Measurements from ENCODE around the gene KCNK16.

- TF ChIP-seq EZH2 (IDR thresholded peaks at IDR 0.05; ENCODE audit: borderline replicate concordance, control insufficient read depth, low read depth, low read length) (no peak), BACH1 (IDR thresholded peaks at IDR 0.05; ENCODE audit: borderline replicate concordance) (no peak), CTCF (IDR thresholded peaks at IDR 0.05 in 2 of 3, conservative IDR thresholded peaks at IDR 0.05 in 1 of 3; ENCODE audit: control insufficient read depth in 2 of 3, extremely low read depth in 1 of 3, insufficient read depth in 1 of 3, low read depth in 3 of 3, low read length in 3 of 3) (no peak), EGR1 (IDR thresholded peaks at IDR 0.05; ENCODE audit: borderline replicate concordance in 1 of 2, low read depth in 2 of 2, low read length in 2 of 2) (no peak), E2F8 (IDR thresholded peaks at IDR 0.05; ENCODE audit: low read depth, partially characterized antibody) (no peak), YY1 (IDR thresholded peaks at IDR 0.05; ENCODE audit: low read depth, low read length) (no peak), IRF3 (IDR thresholded peaks at IDR 0.05) (no peak), CHD2 (IDR thresholded peaks at IDR 0.05; ENCODE audit: borderline replicate concordance, low read depth, low read length) (no peak), NR2C2 (IDR thresholded peaks at IDR 0.05; ENCODE audit: borderline replicate concordance, control insufficient read depth, insufficient read length, low read depth) (no peak), GABPA (IDR thresholded peaks at IDR 0.05; ENCODE audit: low read depth) (no peak), TARDBP (IDR thresholded peaks at IDR 0.05; ENCODE audit: borderline replicate concordance) (no peak), SUZ12 (IDR thresholded peaks at IDR 0.05; ENCODE audit: unreplicated experiment) (no peak)
Measured at GRCh38 chr6:39303425-39304153, 18.9 kb downstream of the KCNK16 start.

Data from GM12878 (cell line).